GM12892 (cell line): ENCODE data around the gene PHF13.

Experiments
- POLR2A ChIP-seq: IDR thresholded peaks from 2 replicates; pipeline ENCODE4 v1.6.1; 2011; ENCODE audit warnings: low read depth, low read length, control low read depth
- POLR2AphosphoS5 ChIP-seq: IDR thresholded peaks from 2 replicates; pipeline ENCODE4 v1.6.1; 2011; ENCODE audit warnings: low read depth, low read length, control low read depth

DNA sequence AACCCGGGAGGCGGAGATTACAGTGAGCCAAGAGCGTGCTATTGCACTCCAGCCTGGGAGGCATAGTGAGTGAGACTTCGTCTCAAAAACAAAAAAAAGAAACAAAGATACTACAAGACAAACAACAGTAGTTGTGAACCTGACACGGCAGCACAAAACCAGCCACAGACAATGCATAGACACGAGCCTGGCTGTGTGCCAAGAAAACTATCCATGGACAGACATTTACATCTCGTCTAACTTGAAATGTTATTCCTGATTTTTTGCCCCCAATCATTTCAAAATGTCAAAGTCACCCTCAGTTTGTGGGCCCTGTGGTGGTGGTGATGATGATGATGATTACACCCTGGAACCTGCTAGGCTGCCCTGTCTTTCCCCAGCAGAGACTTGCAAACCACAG, 17.2 kb upstream of the PHF13 start:
- TF ChIP-seq POLR2A (no peak), POLR2AphosphoS5 (no peak)
